B cell (primary cell): ENCODE data around the gene PEX13. TPM values are rescaled to one million over a fixed set of nuclear protein-coding genes. Genes with fewer than 3 reads are reported as not detected.

Experiments
- ATAC-seq: fragments of 200-7000 bp; cut with Tn5 transposase; one replicate; pipeline ENCODE4 v1.10.0; 2021; ENCODE audit warnings: low read depth, mild to moderate bottlenecking, moderate number of reproducible peaks, moderate library complexity
- CTCF ChIA-PET: fragments of 350-600 bp; sonication (Branson Sonifier 250); formaldehyde crosslinking; loops from one replicate; lab custom pipeline; 2021; ENCODE audit warnings: antibody characterized with exemption, inconsistent platforms; lab: Charles Lee
- POLR2A ChIA-PET: fragments of 350-600 bp; sonication (Branson Sonifier 250); formaldehyde crosslinking; loops from one replicate; lab custom pipeline; 2021; ENCODE audit warnings: antibody characterized with exemption; lab: Charles Lee
- DNase-seq: peaks from one replicate; pipeline ENCODE4 v3.0.0; 2013
- H2AFZ ChIP-seq: 2 replicates; pipeline ENCODE4 v1.6.1; 2012; ENCODE audit warnings: mild to moderate bottlenecking, low read depth, low read length; ENCODE audit not compliant: insufficient read depth, poor library complexity, severe bottlenecking
- H3K27ac ChIP-seq, 2 donors: 1 replicate in 1 of 2; 2 replicates in 1 of 2; pipeline ENCODE4 v1.5.1; 2012 to 2013; ENCODE audit warnings: low read length in 2 of 2, mild to moderate bottlenecking in 2 of 2, moderate library complexity in 1 of 2
- H3K27me3 ChIP-seq, 4 experiments: fragments of 200-600 bp in 1 of 4; sonication (generic) in 1 of 4; replicated peaks in 1 of 4; 1 replicate in 2 of 4; 2 replicates in 2 of 4; pipeline versions ENCODE4 v1.6.1 to v1.7.0; 2013 to 2016; ENCODE audit warnings: low read length in 3 of 4, mild to moderate bottlenecking in 2 of 4, mixed read lengths in 1 of 4, moderate library complexity in 1 of 4; ENCODE audit not compliant: insufficient read depth in 4 of 4, control insufficient read depth in 3 of 4; ENCODE audit errors: control extremely low read depth in 1 of 4
- H3K36me3 ChIP-seq, 2 experiments: replicated peaks in 1 of 2; 1 replicate in 1 of 2; 2 replicates in 1 of 2; pipeline versions ENCODE4 v1.6.1 to v1.7.1; 2013; ENCODE audit warnings: low read length in 1 of 2; ENCODE audit not compliant: insufficient read depth in 2 of 2, control insufficient read depth in 1 of 2; ENCODE audit errors: control extremely low read depth in 1 of 2, extremely low read depth in 1 of 2
- H3K4me1 ChIP-seq, 2 donors: fragments of 200-600 bp in 1 of 2; sonication (generic) in 1 of 2; 1 replicate in 1 of 2; 2 replicates in 1 of 2; pipeline versions ENCODE4 v1.5.1 to v1.6.1; 2013 to 2017; ENCODE audit warnings: low read length in 2 of 2; ENCODE audit not compliant: control insufficient read depth in 2 of 2, insufficient read depth in 2 of 2
- H3K4me2 ChIP-seq: replicated peaks from 2 replicates; pipeline ENCODE3; 2012; ENCODE audit warnings: mild to moderate bottlenecking, low read depth, low read length; ENCODE audit not compliant: poor library complexity, severe bottlenecking
- H3K4me3 ChIP-seq, 5 experiments: fragments of 200-600 bp in 1 of 5; sonication (generic) in 1 of 5; 1 replicate in 3 of 5; 2 replicates in 2 of 5; pipeline versions ENCODE4 v1.5.1 to v1.7.0; 2011 to 2016; ENCODE audit warnings: low read length in 4 of 5, mild to moderate bottlenecking in 4 of 5, low read depth in 2 of 5, control low read depth in 1 of 5, moderate library complexity in 1 of 5; ENCODE audit not compliant: insufficient read depth in 1 of 5; ENCODE audit errors: control extremely low read depth in 1 of 5, extremely low read depth in 1 of 5
- H3K79me2 ChIP-seq: fragments of 200-600 bp; sonication (generic); one replicate; pipeline ENCODE4 v1.6.0; 2016; ENCODE audit warnings: low read length; ENCODE audit not compliant: control insufficient read depth, insufficient read depth
- H3K9ac ChIP-seq: fragments of 200-600 bp; sonication (generic); 2 replicates; pipeline ENCODE4 v1.6.1; 2017; ENCODE audit warnings: mild to moderate bottlenecking, low read length, moderate library complexity
- H3K9me3 ChIP-seq, 3 donors: one replicate each; pipeline versions ENCODE4 v1.6.1 to v1.7.1; 2013; ENCODE audit warnings: low read length in 2 of 3; ENCODE audit not compliant: control insufficient read depth in 2 of 3, insufficient read depth in 1 of 3; ENCODE audit errors: control extremely low read depth in 1 of 3
- H4K20me1 ChIP-seq: 2 replicates; pipeline ENCODE4 v1.6.0; 2012; ENCODE audit warnings: mild to moderate bottlenecking, low read length; ENCODE audit not compliant: insufficient read depth, control insufficient read depth, poor library complexity, severe bottlenecking
- H3K27ac Mint-ChIP-seq: one replicate; pipeline ENCODE4 v1.8.0; 2021; ENCODE audit warnings: mixed read lengths
- H3K27me3 Mint-ChIP-seq: one replicate; pipeline ENCODE4 v1.8.0; 2021; ENCODE audit warnings: mixed read lengths
- H3K4me1 Mint-ChIP-seq: one replicate; pipeline ENCODE4 v1.8.0; 2021; ENCODE audit warnings: mixed read lengths
- H3K4me3 Mint-ChIP-seq: one replicate; pipeline ENCODE4 v1.8.0; 2021; ENCODE audit warnings: mixed read lengths
- H3K9me3 Mint-ChIP-seq: one replicate; pipeline ENCODE4 v1.8.0; 2022; ENCODE audit warnings: mixed read lengths; ENCODE audit not compliant: insufficient read depth
- EZH2 ChIP-seq: IDR thresholded peaks from 2 replicates; pipeline ENCODE4 v1.6.1; 2012; ENCODE audit warnings: borderline replicate concordance, low read depth, mild to moderate bottlenecking, moderate library complexity, low read length; ENCODE audit not compliant: insufficient read depth, poor library complexity, severe bottlenecking
- WGBS: methylation state at CpG from one replicate; pipeline ENCODE4 v1.1.5; 2013; ENCODE audit warnings: missing lambda C conversion rate; ENCODE audit not compliant: insufficient coverage; 5-methylcytosine and 5-hydroxymethylcytosine counted together
- intact Hi-C: fragments of 100-400 bp; cut with micrococcal nuclease; formaldehyde crosslinking; loops from one replicate; pipeline ENCODE4 v1.10.0; 2022
- polyA plus RNA-seq: library from polyadenylated mRNA; depleted of rRNA; stranded (reverse); fragments of >200 nt; gene quantifications from 2 replicates; pipeline ENCODE4 v1.2.3, GENCODE V29; 2012
- total RNA-seq, 2 donors: library from RNA; stranded (reverse); fragments of 120-200 nt in 1 of 2; gene quantifications; 1 replicate in 1 of 2; 2 replicates in 1 of 2; pipeline versions ENCODE4 v1.2.3 to v1.2.4, GENCODE V29; 2013 to 2022
- TF ChIP-seq, protein P1 (sequence below): fragments of 200-600 bp; IDR thresholded peaks from one replicate; pipeline ENCODE4 v1.8.0; 2022; ENCODE audit warnings: antibody characterized with exemption, mild to moderate bottlenecking

The PEX13 gene
- total and polyA plus RNA-seq, 2 donors (not counting 1 experiment from before 2014, with no cell fraction given): 6.1 to 19.8 TPM

DNA sequence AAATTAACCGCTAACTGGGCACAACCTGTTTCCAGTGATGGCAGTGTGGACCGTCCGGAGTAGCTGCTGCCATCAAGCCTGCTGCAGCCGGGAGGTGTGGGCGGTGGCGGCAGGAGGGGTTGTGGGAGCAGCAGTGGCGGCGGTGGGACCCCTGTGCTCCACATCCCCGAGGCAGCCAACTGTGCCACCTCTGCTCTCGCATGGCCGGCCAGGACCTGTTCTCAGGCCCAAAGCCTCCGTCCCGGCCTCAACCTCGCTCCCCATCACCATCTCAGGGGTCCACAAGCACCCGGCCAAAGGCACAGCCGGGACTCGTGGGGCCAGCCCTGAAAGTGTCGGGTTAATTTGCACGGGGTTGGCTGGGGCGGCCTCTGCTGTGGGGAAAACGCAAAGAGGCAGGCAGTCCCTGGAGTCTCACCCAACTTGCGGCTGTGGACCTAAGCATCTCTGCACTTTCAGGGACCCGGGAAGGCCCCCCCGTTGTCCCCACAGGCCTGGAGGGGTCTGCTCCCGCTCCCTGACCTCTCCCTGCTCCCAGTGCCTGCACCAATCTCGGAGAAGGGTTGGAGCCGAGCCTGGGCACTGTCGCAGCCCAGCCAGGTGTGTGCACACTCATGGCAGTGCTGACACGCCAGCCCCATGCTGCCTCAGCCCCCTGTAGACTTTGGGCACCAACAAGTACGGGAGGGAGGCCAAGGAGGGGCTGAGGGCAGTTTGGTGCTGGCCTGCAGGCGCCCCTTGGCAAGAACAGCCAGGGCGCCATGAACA, 44.4 kb upstream of the PEX13 start:
- ChIA-PET POLR2A (interaction anchor here (1.1 to 2.1 kb wide), 2 partner anchors 20 to 22 kb away, joined by 3 to 24 read pairs; no protein-coding TSS in a partner anchor), CTCF (interaction anchor here (1.1 to 2.4 kb wide), 3 partner anchors 20 to 93 kb away, joined by 3 to 18 read pairs (median 16); no protein-coding TSS in a partner anchor)
- H3K9ac ChIP-seq: peak overlapping the region; percentile 41
- H3K27ac Mint-ChIP-seq: peak overlapping the region; percentile 96
- no peaks in the 10 kb centered on the region for H4K20me1 ChIP-seq
- H3K4me2 ChIP-seq: peak overlapping the region; percentile 43
- DNase-seq: no peak
- peak overlapping the region; percentile 82 for H3K4me3 Mint-ChIP-seq
- 87% methylated on average over 32 of the region's 32 CpGs for WGBS
- no peaks in the 10 kb centered on the region for H3K27me3 Mint-ChIP-seq
- no peaks in the 10 kb centered on the region for H3K79me2 ChIP-seq
- H3K36me3 ChIP-seq: no peaks in the 10 kb centered on the region
- H3K27me3 ChIP-seq: no peaks in the 10 kb centered on the region
- ATAC-seq: peak; percentile 2
- peaks cover 74% of the 10 kb centered on the region for H3K4me1 Mint-ChIP-seq
- TF ChIP-seq, protein P1, sequence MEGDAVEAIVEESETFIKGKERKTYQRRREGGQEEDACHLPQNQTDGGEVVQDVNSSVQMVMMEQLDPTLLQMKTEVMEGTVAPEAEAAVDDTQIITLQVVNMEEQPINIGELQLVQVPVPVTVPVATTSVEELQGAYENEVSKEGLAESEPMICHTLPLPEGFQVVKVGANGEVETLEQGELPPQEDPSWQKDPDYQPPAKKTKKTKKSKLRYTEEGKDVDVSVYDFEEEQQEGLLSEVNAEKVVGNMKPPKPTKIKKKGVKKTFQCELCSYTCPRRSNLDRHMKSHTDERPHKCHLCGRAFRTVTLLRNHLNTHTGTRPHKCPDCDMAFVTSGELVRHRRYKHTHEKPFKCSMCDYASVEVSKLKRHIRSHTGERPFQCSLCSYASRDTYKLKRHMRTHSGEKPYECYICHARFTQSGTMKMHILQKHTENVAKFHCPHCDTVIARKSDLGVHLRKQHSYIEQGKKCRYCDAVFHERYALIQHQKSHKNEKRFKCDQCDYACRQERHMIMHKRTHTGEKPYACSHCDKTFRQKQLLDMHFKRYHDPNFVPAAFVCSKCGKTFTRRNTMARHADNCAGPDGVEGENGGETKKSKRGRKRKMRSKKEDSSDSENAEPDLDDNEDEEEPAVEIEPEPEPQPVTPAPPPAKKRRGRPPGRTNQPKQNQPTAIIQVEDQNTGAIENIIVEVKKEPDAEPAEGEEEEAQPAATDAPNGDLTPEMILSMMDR: no peak
- no peak for TF ChIP-seq EZH2
- H3K4me3 ChIP-seq: peak overlapping the region in 2 of 5 experiments; percentile 7 to 8
- peak overlapping the region; percentile 77 to 85 for H3K27ac ChIP-seq
- H3K4me1 ChIP-seq: peaks cover 41 to 58% of the 10 kb centered on the region in 2 donors
- peaks cover 0 to 25% (median 0%) of the 10 kb centered on the region in 3 donors for H3K9me3 ChIP-seq
- peak overlapping the region; percentile 17 for H2AFZ ChIP-seq
- H3K9me3 Mint-ChIP-seq: no peaks in the 10 kb centered on the region
- intact Hi-C loops: loop anchor here (1.0 kb wide), 2 partner anchors 11 to 20 kb away; no protein-coding TSS in a partner anchor

DNA sequence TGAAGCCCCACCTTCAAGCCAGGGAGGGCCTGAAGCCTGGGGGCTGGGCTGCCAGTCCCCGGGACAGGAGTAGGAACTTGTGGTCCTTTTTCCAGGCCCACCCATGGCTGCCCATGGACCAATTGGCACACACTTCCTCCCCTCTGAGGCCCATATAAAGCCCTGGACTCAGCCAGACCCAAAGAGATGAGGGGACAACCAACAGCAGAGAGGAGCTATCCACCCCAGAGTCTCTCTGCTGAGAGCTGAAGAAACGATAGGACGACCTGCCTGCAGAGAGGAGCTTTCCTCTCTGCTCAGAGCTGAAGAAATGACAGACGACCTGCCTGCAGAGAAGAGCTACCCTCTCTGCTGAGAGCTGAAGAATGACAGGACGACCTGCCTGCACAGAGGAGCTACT, 43.8 kb upstream of the PEX13 start:
- WGBS: 98% methylated on average over 5 of the region's 5 CpGs

More for the DNA sequence above, 43.8 kb upstream of the PEX13 start:
- Mint-ChIP-seq H3K4me1 (peaks cover 71% of the 10 kb centered on the region), H3K4me3 (no peak overlapping the region), H3K27me3 (no peaks in the 10 kb centered on the region), H3K9me3 (no peaks in the 10 kb centered on the region), H3K27ac (peak overlapping the region; percentile 77)
- Histone ChIP-seq H3K79me2 (no peaks in the 10 kb centered on the region), H3K9ac (no peak overlapping the region), H3K4me2 (no peak overlapping the region), H3K4me3 (no peak overlapping the region), H3K9me3 (peaks cover 0 to 25% (median 0%) of the 10 kb centered on the region in 3 donors), H3K4me1 (peaks cover 38 to 61% of the 10 kb centered on the region in 2 donors), H3K27ac (peak overlapping the region in 1 of 2 donors; percentile 85), H3K36me3 (no peaks in the 10 kb centered on the region), H3K27me3 (no peaks in the 10 kb centered on the region), H2AFZ (no peak overlapping the region), H4K20me1 (no peaks in the 10 kb centered on the region)
- intact Hi-C loops: no loop called here
- TF ChIP-seq, protein P1: no peak
- no peak for TF ChIP-seq EZH2
- ATAC-seq (no peak), DNase-seq (no peak)
- CTCF ChIA-PET: interaction anchor here (2.0 kb wide), 1 partner anchor 24 kb away, joined by 18 read pairs; no protein-coding TSS in a partner anchor
- POLR2A ChIA-PET: interaction anchor here (0.7 kb wide), 1 partner anchor 508 kb away, joined by 5 read pairs; no protein-coding TSS in a partner anchor
